HepG2 (cell line): ENCODE measurements around the gene NADK2. TPM values are rescaled to one million over a fixed set of nuclear protein-coding genes. Genes with fewer than 3 reads are reported as not detected.

Experiments
- ATAC-seq: fragments of 200-7000 bp; cut with Tn5 transposase; 3 replicates; pipeline ENCODE4 v1.9.1; 2020; ENCODE audit warnings: mild to moderate bottlenecking, moderate library complexity
- BruUV-seq: library from RNA; stranded (reverse); fragments of 400-500 nt; replicated peaks from 2 replicates; lab custom pipeline; 2021; lab: Mats Ljungman, UMichigan
- CTCF ChIA-PET: fragments of 300-600 bp; formaldehyde crosslinking; extraction: SDS; loops from one replicate; lab custom pipeline; 2021; ENCODE audit warnings: low total read pairs, inconsistent platforms, low intra/inter-chr PET ratio; lab: Yijun Ruan, JAX
- POLR2A ChIA-PET: fragments of 350-600 bp; sonication (Branson Sonifier 250); formaldehyde crosslinking; loops from one replicate; lab custom pipeline; 2020; ENCODE audit warnings: antibody characterized with exemption, inconsistent platforms; lab: Yijun Ruan, JAX
- DNase-seq: peaks from one replicate; pipeline ENCODE4 v3.0.0-alpha.2; 2015; ENCODE audit warnings: low spot score
- FAIRE-seq: peaks from 3 replicates; lab custom pipeline; 2011; peaks lifted over from hg19 to GRCh38; lab: Jason Lieb, UNC
- H2AFZ ChIP-seq: one replicate; pipeline ENCODE4 v1.6.1; 2011; ENCODE audit warnings: low read length, inconsistent platforms
- H3K27ac ChIP-seq: fragments of 300-600 bp; 3 replicates; pipeline ENCODE4 v1.8.0; 2011; ENCODE audit warnings: mixed run types, mild to moderate bottlenecking, mixed read lengths, low read length, inconsistent platforms; ENCODE audit not compliant: insufficient read depth; ENCODE audit errors: extremely low read length
- H3K27me3 ChIP-seq, 2 experiments: fragments of 200-600 bp in 1 of 2; 2 replicates in 1 of 2; 3 replicates in 1 of 2; pipeline versions ENCODE4 v1.6.0 to v1.8.0; 2011; ENCODE audit warnings: low read length in 2 of 2, mild to moderate bottlenecking in 2 of 2, moderate library complexity in 2 of 2, inconsistent platforms in 1 of 2; ENCODE audit not compliant: insufficient read depth in 2 of 2, control insufficient read depth in 1 of 2
- H3K36me3 ChIP-seq, 2 experiments: fragments of 200-600 bp in 1 of 2; replicated peaks in 1 of 2; 2 replicates in 1 of 2; 3 replicates in 1 of 2; pipeline versions ENCODE4 v1.5.1 to v1.8.0; 2011; ENCODE audit warnings: low read length in 2 of 2, inconsistent platforms in 1 of 2; ENCODE audit not compliant: insufficient read depth in 2 of 2, control insufficient read depth in 1 of 2
- H3K4me1 ChIP-seq: 2 replicates; pipeline ENCODE4 v1.5.1; 2012; ENCODE audit warnings: low read length, inconsistent platforms; ENCODE audit not compliant: insufficient read depth
- H3K4me2 ChIP-seq: 2 replicates; pipeline ENCODE4 v1.6.0; 2011; ENCODE audit warnings: low read depth, low read length, inconsistent platforms
- H3K4me3 ChIP-seq, 3 experiments: fragments of 200-600 bp in 1 of 3; sonication (generic), shearing (Covaris generic) in 1 of 3; replicated peaks in 1 of 3; 2 replicates each; pipeline ENCODE4 v1.5.1; 2011 to 2016; ENCODE audit warnings: low read length in 3 of 3, inconsistent platforms in 2 of 3, low read depth in 2 of 3, mild to moderate bottlenecking in 2 of 3, control low read depth in 1 of 3, mixed read lengths in 1 of 3; ENCODE audit not compliant: insufficient read depth in 1 of 3
- H3K79me2 ChIP-seq: one replicate; pipeline ENCODE4 v1.6.1; 2011; ENCODE audit warnings: low read length, inconsistent platforms; ENCODE audit not compliant: insufficient read depth
- H3K9ac ChIP-seq: 2 replicates; pipeline ENCODE4 v1.6.0; 2011; ENCODE audit warnings: mild to moderate bottlenecking, low read depth, low read length, inconsistent platforms; ENCODE audit not compliant: insufficient read depth
- H3K9me3 ChIP-seq: 2 replicates; pipeline ENCODE4 v1.5.1; 2012; ENCODE audit warnings: mild to moderate bottlenecking, low read length
- H4K20me1 ChIP-seq: 2 replicates; pipeline ENCODE4 v1.6.0; 2011; ENCODE audit warnings: inconsistent platforms, mild to moderate bottlenecking, low read length, moderate library complexity; ENCODE audit not compliant: insufficient read depth
- ESRRA ChIP-seq: sonication (generic); formaldehyde crosslinking; IDR thresholded peaks from 2 replicates; pipeline ENCODE4 v1.5.1; 2020; ENCODE audit warnings: mild to moderate bottlenecking, low read depth, missing genetic modification reagents
- HMG20B ChIP-seq: conservative IDR thresholded peaks from 2 replicates; pipeline ENCODE4 v1.6.1; 2016; ENCODE audit warnings: missing genetic modification reagents, missing compliant biosample characterization
- HNF4G ChIP-seq, 2 experiments: sonication (generic) in 1 of 2; formaldehyde crosslinking in 1 of 2; IDR thresholded peaks; 2 replicates each; pipeline versions ENCODE4 v1.4.0 to v1.6.1; 2011 to 2020; ENCODE audit warnings: borderline replicate concordance in 2 of 2, low read depth in 2 of 2, mild to moderate bottlenecking in 2 of 2, low read length in 1 of 2, missing genetic modification reagents in 1 of 2, moderate library complexity in 1 of 2
- MAFF ChIP-seq: IDR thresholded peaks from 2 replicates; pipeline ENCODE4 v1.6.1; 2011; ENCODE audit warnings: low read depth, low read length, improper control_type of control experiment
- MAFK ChIP-seq, 2 experiments: IDR thresholded peaks in 1 of 2; conservative IDR thresholded peaks in 1 of 2; 2 replicates each; pipeline ENCODE4 v1.6.1; 2011; ENCODE audit warnings: improper control_type of control experiment in 2 of 2, low read length in 2 of 2
- MBD4 ChIP-seq: IDR thresholded peaks from 2 replicates; pipeline ENCODE4 v1.6.1; 2012; ENCODE audit warnings: low read length, inconsistent platforms, borderline replicate concordance
- NKX3-1 ChIP-seq: sonication (generic); formaldehyde crosslinking; IDR thresholded peaks from 2 replicates; pipeline ENCODE4 v1.5.0; 2020; ENCODE audit warnings: missing genetic modification reagents
- PLRG1 ChIP-seq: fragments of 450-650 bp; conservative IDR thresholded peaks from 2 replicates; pipeline ENCODE4 v1.6.1; 2016
- YY1 ChIP-seq: IDR thresholded peaks from 2 replicates; pipeline ENCODE4 v1.6.1; 2011; ENCODE audit warnings: low read length, low read depth, moderate library complexity, mild to moderate bottlenecking; ENCODE audit not compliant: insufficient read depth, insufficient replicate concordance
- ZC3H13 ChIP-seq: sonication (generic); formaldehyde crosslinking; IDR thresholded peaks from 2 replicates; pipeline ENCODE4 v1.8.1; 2023; ENCODE audit warnings: mild to moderate bottlenecking, missing genetic modification reagents, moderate library complexity
- ZMAT3 ChIP-seq: sonication (generic); formaldehyde crosslinking; conservative IDR thresholded peaks from 2 replicates; pipeline ENCODE4 v1.7.0; 2021; ENCODE audit warnings: missing genetic modification reagents
- ZNF253 ChIP-seq: sonication (generic); formaldehyde crosslinking; IDR thresholded peaks from 2 replicates; pipeline ENCODE4 v1.8.0; 2022; ENCODE audit warnings: mild to moderate bottlenecking, missing genetic modification reagents, borderline replicate concordance
- ZNF619 ChIP-seq: sonication (generic); formaldehyde crosslinking; IDR thresholded peaks from 2 replicates; pipeline ENCODE4 v1.4.0; 2020; ENCODE audit warnings: mild to moderate bottlenecking, missing genetic modification reagents
- whole genome bisulfite sequencing: methylation state at CpG from one replicate; pipeline ENCODE4 v1.1.6; 2017; ENCODE audit warnings: low lambda C conversion rate; 5-methylcytosine and 5-hydroxymethylcytosine counted together
- in situ Hi-C: cut with HindIII; loops from 2 replicates; pipeline ENCODE4 v1.10.0; 2017; ENCODE audit warnings: low pct_unique_long_range_greater_than_20kb; ENCODE audit not compliant: extremely low pct_ligation_motif_present
- intact Hi-C: fragments of 100-400 bp; cut with micrococcal nuclease; formaldehyde crosslinking; loops from one replicate; pipeline ENCODE4 v1.10.0; 2022; ENCODE audit not compliant: unreplicated experiment
- polyA plus RNA-seq, 8 experiments: library from polyadenylated mRNA; depleted of rRNA in 3 of 8; stranded (reverse) in 7 of 8; unstranded in 1 of 8; fragments of >200 nt; fragmentation: Illumina TruSeq in 4 of 8; extraction: Trizol in 4 of 8; gene quantifications; 2 replicates each; pipeline versions ENCODE4 v1.2.1 to v1.2.3, GENCODE V29; 2011 to 2016; ENCODE audit warnings: low read depth in 4 of 8, missing spikeins in 1 of 8, mixed read lengths in 1 of 8; ENCODE audit not compliant: insufficient read depth in 1 of 8
- total RNA-seq, 5 experiments: library from RNA; depleted of rRNA; stranded (reverse); fragments of >200 nt; fragmentation: Illumina TruSeq; extraction: Trizol; gene quantifications; 2 replicates each; pipeline ENCODE4 v1.2.3, GENCODE V29; 2016; ENCODE audit warnings: low read depth in 1 of 5
- TF ChIP-seq, protein P1 (sequence below): sonication (generic); formaldehyde crosslinking; IDR thresholded peaks from 2 replicates; pipeline ENCODE4 v1.5.0; 2020; ENCODE audit warnings: missing genetic modification reagents, mild to moderate bottlenecking, borderline replicate concordance
- TF ChIP-seq, protein P2 (sequence below): sonication (generic); formaldehyde crosslinking; IDR thresholded peaks from 2 replicates; pipeline ENCODE4 v1.5.1; 2020; ENCODE audit warnings: missing genetic modification reagents, mild to moderate bottlenecking, borderline replicate concordance

The NADK2 gene
- total and polyA plus RNA-seq, 2 of the 13 experiments (the other 11 are each of a cell fraction or from before 2014, with no cell fraction given), result 13.9 to 71.4 TPM

DNA sequence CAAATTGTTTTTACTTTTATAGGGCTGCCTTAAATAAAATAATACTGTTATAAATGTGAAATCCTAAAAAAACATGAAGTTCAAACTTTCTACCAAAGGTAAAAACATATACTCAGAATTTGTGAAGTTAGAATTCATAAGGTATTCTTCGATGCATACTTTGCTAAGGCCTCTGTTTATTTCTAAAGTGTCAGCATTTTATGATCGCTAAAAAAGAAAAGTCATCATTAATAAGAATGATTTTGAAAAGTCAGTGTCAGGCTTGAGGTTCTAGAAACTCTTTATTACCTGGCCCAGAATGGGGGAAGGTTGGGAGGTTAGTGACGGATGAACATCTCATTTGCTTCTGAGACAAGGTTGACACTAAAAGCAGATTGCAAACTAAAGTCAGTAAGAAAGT, 26.2 kb upstream of the NADK2 start:
- FAIRE-seq, result no peak
- Histone ChIP-seq H3K9ac (no peak overlapping the region), H3K4me2 (no peak overlapping the region), H3K4me1 (peaks cover 9% of the 10 kb centered on the region), H3K27me3 (no peaks in the 10 kb centered on the region; a peak in 1 of 5 replicates), H3K79me2 (no peaks in the 10 kb centered on the region), H4K20me1 (no peaks in the 10 kb centered on the region; the same call in 1 of the 2 replicates), H3K36me3 (no peaks in the 10 kb centered on the region), H3K4me3 (no peak overlapping the region), H3K9me3 (no peaks in the 10 kb centered on the region), H3K27ac (no peak overlapping the region), H2AFZ (no peak overlapping the region)
- in situ Hi-C loops (loop anchor here (10.0 to 25.0 kb wide), 3 partner anchors 127 to 419 kb away; no protein-coding TSS in a partner anchor), intact Hi-C loops (loop anchor here (2.0 kb wide), 1 partner anchor 425 kb away; no protein-coding TSS in a partner anchor)
- TF ChIP-seq MAFF, result peak; percentile 81
- no peak for TF ChIP-seq NKX3-1
- peak; percentile 82 to 88 for TF ChIP-seq MAFK (conservative IDR thresholded peaks at IDR 0.05 in 1 of 2, IDR thresholded peaks at IDR 0.05 in 1 of 2; ENCODE audit: low read length in 2 of 2)
- no peak for TF ChIP-seq MBD4
- POLR2A ChIA-PET, result no interaction called here
- CTCF ChIA-PET, result no interaction called here
- no peak for ATAC-seq
- 85% methylated on average over 3 of the region's 3 CpGs for WGBS
- BruUV-seq, result no TSS peak
- DNase-seq, result no peak

DNA sequence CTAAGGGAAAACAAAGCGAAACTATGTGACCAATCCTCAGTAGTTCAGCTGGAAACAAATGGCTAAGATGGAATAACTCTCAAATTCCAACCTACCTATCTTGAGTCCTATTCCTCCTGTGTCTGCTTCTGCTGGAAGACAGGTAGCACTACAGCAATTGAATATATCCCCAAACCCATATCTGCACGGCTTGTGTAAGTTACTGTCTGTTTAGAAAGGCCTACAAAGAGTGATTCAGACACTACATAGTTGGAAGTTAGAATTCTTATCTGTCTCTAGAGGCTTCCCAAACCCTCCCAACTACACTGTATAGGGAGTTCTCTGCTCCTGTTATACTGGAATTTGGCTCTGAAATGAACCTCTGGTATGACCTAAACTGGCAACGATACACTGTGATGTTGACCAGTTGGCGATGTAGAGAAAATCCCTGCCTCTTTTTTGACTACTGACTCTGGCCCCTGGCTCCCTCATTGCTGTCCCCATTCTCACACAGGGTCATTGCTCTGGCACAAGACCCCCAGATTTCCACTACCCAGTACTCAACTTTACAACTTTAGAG, 22.6 kb upstream of the NADK2 start:
- no TSS peak for BruUV-seq
- DNase-seq (no peak), FAIRE-seq (no peak), ATAC-seq (peak; percentile 56; the same call in 2 of the 3 replicates)
- H4K20me1 ChIP-seq, result no peaks in the 10 kb centered on the region; the same call in 1 of the 2 replicates
- ChIA-PET POLR2A (no interaction called here), CTCF (interaction anchor here (1.7 to 2.3 kb wide), 3 partner anchors 41 to 429 kb away, joined by 6 to 10 read pairs (median 8); no protein-coding TSS in a partner anchor)
- H3K9ac ChIP-seq, result no peak overlapping the region
- 54% methylated on average over 4 of the region's 4 CpGs for whole genome bisulfite sequencing
- H3K4me2 ChIP-seq, result peak overlapping the region; percentile 34
- no peaks in the 10 kb centered on the region for H3K27me3 ChIP-seq
- intact Hi-C loops (loop anchor here (2.0 kb wide), 2 partner anchors 49 to 243 kb away; no protein-coding TSS in a partner anchor), in situ Hi-C loops (loop anchor here (10.0 to 25.0 kb wide), 3 partner anchors 131 to 423 kb away; no protein-coding TSS in a partner anchor)
- peaks cover 9% of the 10 kb centered on the region for H3K4me1 ChIP-seq
- H3K27ac ChIP-seq, result no peak overlapping the region
- no peaks in the 10 kb centered on the region for H3K79me2 ChIP-seq
- no peaks in the 10 kb centered on the region for H3K36me3 ChIP-seq
- no peak overlapping the region; a peak in 1 of 6 replicates for H3K4me3 ChIP-seq
- H3K9me3 ChIP-seq, result no peaks in the 10 kb centered on the region
- H2AFZ ChIP-seq, result peak overlapping the region; percentile 62
- no peak for TF ChIP-seq ZNF253 (CRISPR knock-in tag)
- no peak for TF ChIP-seq ZMAT3 (CRISPR knock-in tag)
- TF ChIP-seq ESRRA (CRISPR knock-in tag), result no peak
- no peak for TF ChIP-seq YY1
- TF ChIP-seq, protein P1, sequence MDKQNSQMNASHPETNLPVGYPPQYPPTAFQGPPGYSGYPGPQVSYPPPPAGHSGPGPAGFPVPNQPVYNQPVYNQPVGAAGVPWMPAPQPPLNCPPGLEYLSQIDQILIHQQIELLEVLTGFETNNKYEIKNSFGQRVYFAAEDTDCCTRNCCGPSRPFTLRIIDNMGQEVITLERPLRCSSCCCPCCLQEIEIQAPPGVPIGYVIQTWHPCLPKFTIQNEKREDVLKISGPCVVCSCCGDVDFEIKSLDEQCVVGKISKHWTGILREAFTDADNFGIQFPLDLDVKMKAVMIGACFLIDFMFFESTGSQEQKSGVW, result no peak
- TF ChIP-seq ZC3H13, result no peak
- TF ChIP-seq PLRG1, result no peak
- TF ChIP-seq HNF4G (IDR thresholded peaks at IDR 0.05; ENCODE audit: borderline replicate concordance, low read depth, low read length), result no peak
- no peak for TF ChIP-seq HNF4G (CRISPR knock-in tag; IDR thresholded peaks at IDR 0.05; ENCODE audit: borderline replicate concordance, low read depth)
- TF ChIP-seq HMG20B (CRISPR knock-in tag), result no peak
- TF ChIP-seq, protein P2, sequence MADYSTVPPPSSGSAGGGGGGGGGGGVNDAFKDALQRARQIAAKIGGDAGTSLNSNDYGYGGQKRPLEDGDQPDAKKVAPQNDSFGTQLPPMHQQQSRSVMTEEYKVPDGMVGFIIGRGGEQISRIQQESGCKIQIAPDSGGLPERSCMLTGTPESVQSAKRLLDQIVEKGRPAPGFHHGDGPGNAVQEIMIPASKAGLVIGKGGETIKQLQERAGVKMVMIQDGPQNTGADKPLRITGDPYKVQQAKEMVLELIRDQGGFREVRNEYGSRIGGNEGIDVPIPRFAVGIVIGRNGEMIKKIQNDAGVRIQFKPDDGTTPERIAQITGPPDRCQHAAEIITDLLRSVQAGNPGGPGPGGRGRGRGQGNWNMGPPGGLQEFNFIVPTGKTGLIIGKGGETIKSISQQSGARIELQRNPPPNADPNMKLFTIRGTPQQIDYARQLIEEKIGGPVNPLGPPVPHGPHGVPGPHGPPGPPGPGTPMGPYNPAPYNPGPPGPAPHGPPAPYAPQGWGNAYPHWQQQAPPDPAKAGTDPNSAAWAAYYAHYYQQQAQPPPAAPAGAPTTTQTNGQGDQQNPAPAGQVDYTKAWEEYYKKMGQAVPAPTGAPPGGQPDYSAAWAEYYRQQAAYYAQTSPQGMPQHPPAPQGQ (CRISPR knock-in tag), result no peak
- TF ChIP-seq ZNF619, result no peak
